Parathyroid adenoma (tissue), 2 donors: ENCODE data around the gene STRA6.

Source experiments
- H2AFZ ChIP-seq: fragments of 300-600 bp; sonication (generic); one replicate; pipeline ENCODE4 v1.7.0; 2017; ENCODE audit warnings: antibody characterized with exemption, mild to moderate bottlenecking
- H3K27ac ChIP-seq: fragments of 300-600 bp; sonication (generic); one replicate; pipeline ENCODE4 v1.7.0; 2017
- H3K27me3 ChIP-seq: fragments of 300-600 bp; sonication (generic); one replicate; pipeline ENCODE4 v1.7.0; 2017; ENCODE audit warnings: low read length; ENCODE audit not compliant: control insufficient read depth, insufficient read depth
- H3K36me3 ChIP-seq: fragments of 300-600 bp; sonication (generic); one replicate; pipeline ENCODE4 v1.7.0; 2017; ENCODE audit warnings: low read length; ENCODE audit not compliant: control insufficient read depth, insufficient read depth
- H3K4me1 ChIP-seq: fragments of 300-600 bp; sonication (generic); one replicate; pipeline ENCODE4 v1.7.0; 2017; ENCODE audit warnings: control low read depth
- H3K4me2 ChIP-seq: fragments of 300-600 bp; sonication (generic); one replicate; pipeline ENCODE4 v1.7.0; 2017; ENCODE audit warnings: low read length
- H3K4me3 ChIP-seq: fragments of 300-600 bp; sonication (generic); one replicate; pipeline ENCODE4 v1.7.0; 2017; ENCODE audit warnings: low read depth, low read length
- H3K79me2 ChIP-seq: fragments of 300-600 bp; sonication (generic); one replicate; pipeline ENCODE4 v1.7.0; 2017; ENCODE audit warnings: control low read depth
- H3K9ac ChIP-seq: fragments of 300-600 bp; sonication (generic); one replicate; pipeline ENCODE4 v1.7.0; 2017; ENCODE audit warnings: mild to moderate bottlenecking
- H3K9me3 ChIP-seq: fragments of 300-600 bp; sonication (generic); one replicate; pipeline ENCODE4 v1.7.0; 2017; ENCODE audit warnings: low read length; ENCODE audit not compliant: control insufficient read depth
- CTCF ChIP-seq: fragments of 300-600 bp; sonication (generic); IDR thresholded peaks from one replicate; pipeline ENCODE4 v1.7.0; 2017; ENCODE audit warnings: antibody characterized with exemption, mild to moderate bottlenecking
- donor health status: primary hyperparathyroidism.

The STRA6 gene

GRCh38 chr15:74222240-74223119, 19.9 kb upstream of the STRA6 start:
- no peaks in the 10 kb centered on the region for H3K9me3 ChIP-seq

DNA sequence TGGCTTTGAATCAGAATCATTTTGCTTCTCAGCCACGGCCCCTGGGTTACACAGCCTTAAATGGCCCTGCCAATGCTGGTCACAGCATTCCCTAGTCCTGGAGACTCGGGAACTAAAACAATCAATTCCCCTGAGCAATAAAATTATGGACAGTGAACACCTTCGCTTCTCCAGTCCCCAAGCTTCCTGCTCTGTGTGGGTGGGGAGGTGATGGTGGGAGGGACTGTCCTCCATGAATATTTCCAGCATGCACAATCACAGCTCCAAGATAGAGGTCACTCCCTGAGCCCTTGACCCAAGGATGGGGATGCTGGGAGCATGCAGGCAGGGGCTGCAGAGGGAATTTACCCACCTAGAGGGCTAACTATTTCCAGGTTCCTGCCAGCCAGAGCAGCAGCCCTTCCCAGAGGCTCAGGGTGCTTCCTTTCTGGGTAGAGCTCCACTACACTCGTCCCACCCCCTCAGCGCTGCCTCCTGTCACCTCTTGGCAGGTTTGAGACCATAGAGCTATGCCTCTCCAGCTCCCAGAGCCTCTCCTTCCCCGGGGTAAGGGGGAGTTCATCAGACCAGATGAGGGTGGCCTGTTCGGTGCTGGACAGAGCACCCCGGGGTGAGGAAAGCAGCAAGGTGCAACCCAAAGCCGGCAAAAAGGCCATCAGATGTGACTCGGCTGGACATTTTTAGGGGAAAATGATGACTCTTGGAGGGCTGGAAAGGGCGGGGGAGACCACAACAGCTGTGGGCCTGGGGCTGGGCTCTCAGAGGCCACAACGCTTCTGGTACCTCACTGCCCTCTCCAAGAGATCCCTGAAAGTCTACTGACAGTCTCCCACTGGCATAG, 19.0 kb upstream of the STRA6 start:
- Histone ChIP-seq H3K4me3 (no peak overlapping the region), H3K4me2 (no peak overlapping the region), H3K9ac (no peak overlapping the region), H3K36me3 (no peaks in the 10 kb centered on the region), H2AFZ (no peak overlapping the region), H3K27me3 (no peaks in the 10 kb centered on the region), H3K4me1 (no peaks in the 10 kb centered on the region), H3K27ac (no peak overlapping the region), H3K79me2 (no peaks in the 10 kb centered on the region), H3K9me3 (no peaks in the 10 kb centered on the region)
- TF ChIP-seq CTCF = no peak

More at GRCh38 chr15:74222240-74223119, 19.9 kb upstream of the STRA6 start:
- no peak overlapping the region for H3K9ac ChIP-seq
- no peak overlapping the region for H3K4me2 ChIP-seq
- H3K27me3 ChIP-seq = no peaks in the 10 kb centered on the region
- H3K4me3 ChIP-seq = no peak overlapping the region
- H3K79me2 ChIP-seq = no peaks in the 10 kb centered on the region
- no peaks in the 10 kb centered on the region for H3K4me1 ChIP-seq
- TF ChIP-seq CTCF = no peak
- H3K36me3 ChIP-seq = no peaks in the 10 kb centered on the region
- no peak overlapping the region for H3K27ac ChIP-seq
- no peak overlapping the region for H2AFZ ChIP-seq

DNA sequence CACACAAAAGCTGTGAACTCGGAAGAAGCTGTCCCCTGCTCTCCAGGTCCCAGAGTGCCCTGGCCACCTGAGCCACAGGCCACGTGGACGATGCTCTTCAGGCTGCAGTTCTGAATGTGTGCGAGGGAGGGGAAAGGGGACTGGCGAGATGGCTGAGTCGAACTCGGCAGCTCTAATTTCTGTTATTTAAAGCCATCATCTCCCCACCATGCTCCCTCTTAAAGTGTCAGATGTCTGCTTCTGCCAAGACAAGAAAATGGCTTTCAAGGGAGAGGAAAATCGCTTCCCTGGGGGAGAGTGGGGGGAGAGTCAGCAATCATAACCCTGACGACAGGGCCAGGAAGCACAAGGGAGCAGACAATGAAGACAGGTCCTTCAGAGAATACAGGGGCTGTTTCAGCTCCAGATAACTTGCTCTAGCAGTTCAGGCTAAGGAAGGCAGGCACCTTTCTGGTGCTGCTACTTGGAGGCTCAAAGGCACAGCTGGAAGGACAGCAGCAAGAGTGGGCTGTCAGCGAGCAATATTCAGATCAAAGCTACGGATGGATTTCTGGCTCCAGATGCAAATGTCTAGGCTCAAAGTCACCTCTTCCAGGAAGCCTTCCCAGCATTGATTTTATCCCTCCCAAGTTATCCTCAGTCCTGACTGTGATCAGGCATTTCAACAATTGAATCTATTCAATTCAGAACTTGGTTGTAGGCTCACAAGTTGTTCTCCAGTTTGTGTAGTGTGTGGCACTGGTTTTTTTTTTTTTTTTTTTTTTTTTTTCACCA, 18.1 kb upstream of the STRA6 start:
- Histone ChIP-seq H3K27ac (no peak overlapping the region), H3K79me2 (no peaks in the 10 kb centered on the region), H3K9ac (no peak overlapping the region), H3K36me3 (no peaks in the 10 kb centered on the region), H2AFZ (no peak overlapping the region), H3K27me3 (no peaks in the 10 kb centered on the region), H3K4me1 (no peaks in the 10 kb centered on the region), H3K9me3 (no peaks in the 10 kb centered on the region), H3K4me3 (no peak overlapping the region), H3K4me2 (no peak overlapping the region)
- TF ChIP-seq CTCF = no peak

- Histone ChIP-seq H3K36me3 (no peaks in the 10 kb centered on the region), H3K27me3 (no peaks in the 10 kb centered on the region), H3K9ac (no peak overlapping the region), H3K79me2 (no peaks in the 10 kb centered on the region), H3K9me3 (no peaks in the 10 kb centered on the region), H2AFZ (no peak overlapping the region), H3K4me1 (no peaks in the 10 kb centered on the region), H3K4me3 (no peak overlapping the region), H3K4me2 (no peak overlapping the region), H3K27ac (no peak overlapping the region)
- TF ChIP-seq CTCF = no peak
These were observed 15.6 kb upstream of the STRA6 start for GRCh38 chr15:74217907-74218885.
